Activated T-cell treated with anti-CD3 and anti-CD28 coated beads, Interleukin-2, amount 50 U/mL, for 4 hours (primary cell): Measurements from ENCODE around the gene GOT1. TPM values are rescaled to one million over a fixed set of nuclear protein-coding genes. Genes with fewer than 3 reads are reported as not detected.

ENCODE experiments used
- ATAC-seq, 2 donors: fragments of 200-7000 bp; cut with Tn5 transposase; one replicate each; pipeline ENCODE4 v1.10.0; 2021
- DNase-seq: peaks from one replicate; pipeline ENCODE4 v3.0.0-alpha.2; 2020
- H3K27me3 Mint-ChIP-seq: one replicate; pipeline ENCODE4 v1.8.0; 2021; ENCODE audit warnings: low read depth, mixed read lengths
- H3K36me3 Mint-ChIP-seq: one replicate; pipeline ENCODE4 v1.8.0; 2022; ENCODE audit warnings: mixed read lengths; ENCODE audit not compliant: insufficient read depth
- H3K4me1 Mint-ChIP-seq: one replicate; pipeline ENCODE4 v1.8.0; 2021; ENCODE audit warnings: low read depth, mixed read lengths
- H3K4me3 Mint-ChIP-seq: one replicate; pipeline ENCODE4 v1.8.0; 2021; ENCODE audit warnings: mild to moderate bottlenecking, moderate library complexity, mixed read lengths
- H3K9me3 Mint-ChIP-seq: one replicate; pipeline ENCODE4 v1.8.0; 2021; ENCODE audit warnings: mixed read lengths
- total RNA-seq, 3 donors: library from RNA; stranded (reverse); gene quantifications; one replicate each; pipeline ENCODE4 v1.2.1, GENCODE V29; 2021

GOT1 gene
- total RNA-seq, 3 donors from 2014 or later, result 32.0 to 36.0 (median 34.3) TPM

DNA sequence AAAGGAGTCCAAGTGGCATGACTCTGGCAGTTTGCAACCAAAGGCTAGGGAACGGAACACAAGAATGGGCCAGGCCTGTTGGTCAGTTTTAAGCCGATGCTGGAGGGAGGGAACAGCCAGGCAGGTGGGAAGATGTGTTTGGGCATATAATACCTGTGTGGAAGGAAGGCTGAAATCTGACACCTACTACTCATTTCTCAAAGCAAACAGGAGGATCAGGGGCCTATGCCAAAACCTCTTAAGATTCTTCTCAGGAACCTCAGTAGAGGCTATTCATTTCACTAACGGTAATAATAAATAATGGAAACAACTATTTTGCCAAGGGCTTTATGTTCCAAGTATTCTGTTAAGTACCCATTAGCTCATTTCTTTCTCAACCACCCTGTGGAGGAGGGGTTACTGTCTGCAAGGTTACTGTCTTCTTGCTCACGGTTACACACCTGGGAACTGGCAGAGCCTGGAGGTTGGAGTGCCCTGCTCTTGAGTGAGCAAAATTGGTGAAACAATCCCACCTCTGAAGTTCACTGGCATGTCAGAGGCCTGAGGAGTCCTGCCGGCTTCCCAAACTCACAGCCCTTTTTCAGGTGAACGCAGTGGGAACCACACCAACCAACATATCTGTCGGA is 35.5 kb downstream of the GOT1 start:
- ATAC-seq, result no peak
- H3K36me3 Mint-ChIP-seq, result peaks cover 9% of the 10 kb centered on the region
- no peaks in the 10 kb centered on the region for H3K27me3 Mint-ChIP-seq
- no peak overlapping the region for H3K4me3 Mint-ChIP-seq
- H3K4me1 Mint-ChIP-seq, result peaks cover 2% of the 10 kb centered on the region
- DNase-seq, result no peak
- no peaks in the 10 kb centered on the region for H3K9me3 Mint-ChIP-seq

DNA sequence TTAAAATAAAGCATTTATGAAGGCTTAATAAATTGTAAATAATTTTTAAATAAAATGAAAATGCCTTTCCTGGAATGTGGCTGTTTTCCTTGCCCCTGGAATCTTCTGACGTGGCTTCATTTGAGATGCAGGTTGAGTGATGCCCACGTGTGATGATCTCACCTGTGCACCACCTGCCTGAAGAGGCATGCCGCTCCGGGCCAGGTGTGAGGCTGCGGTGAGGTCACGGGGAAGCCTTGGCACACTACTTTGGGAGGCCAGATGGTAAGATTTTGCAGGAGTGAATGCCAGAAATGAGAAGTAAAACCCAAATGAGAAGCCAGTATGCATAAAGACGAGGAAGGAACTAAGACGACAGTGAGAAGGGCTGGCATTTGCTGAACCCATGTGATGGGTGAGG is 36.2 kb downstream of the GOT1 start:
- no peaks in the 10 kb centered on the region for H3K9me3 Mint-ChIP-seq
- H3K36me3 Mint-ChIP-seq, result peaks cover 9% of the 10 kb centered on the region
- no peak overlapping the region for H3K4me3 Mint-ChIP-seq
- H3K27me3 Mint-ChIP-seq, result no peaks in the 10 kb centered on the region
- no peak for DNase-seq
- H3K4me1 Mint-ChIP-seq, result peaks cover 2% of the 10 kb centered on the region
- no peak for ATAC-seq

DNA sequence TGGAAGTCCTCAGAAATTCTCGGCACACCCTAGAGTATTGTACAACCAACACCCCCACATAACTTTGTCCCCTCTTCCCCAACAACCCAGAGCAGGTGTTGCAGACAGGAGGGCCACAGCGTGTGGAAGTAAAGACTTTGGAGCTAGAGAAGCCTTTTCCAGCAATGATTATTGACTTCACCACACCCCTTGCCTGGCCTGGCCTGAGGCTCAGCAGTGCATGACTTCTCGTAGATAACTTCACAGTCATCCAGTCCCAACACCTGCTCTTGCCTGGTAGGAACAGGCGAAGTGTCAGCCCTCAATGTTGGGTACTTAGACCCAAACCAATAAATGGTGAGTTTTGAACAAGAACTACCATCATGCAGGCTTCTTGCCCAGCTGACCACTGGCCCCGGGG is 36.7 kb downstream of the GOT1 start:
- Mint-ChIP-seq H3K36me3 (peaks cover 6% of the 10 kb centered on the region), H3K4me3 (no peak overlapping the region), H3K27me3 (no peaks in the 10 kb centered on the region), H3K4me1 (peaks cover 2% of the 10 kb centered on the region), H3K9me3 (no peaks in the 10 kb centered on the region)
- DNase-seq (no peak), ATAC-seq (no peak)

DNA sequence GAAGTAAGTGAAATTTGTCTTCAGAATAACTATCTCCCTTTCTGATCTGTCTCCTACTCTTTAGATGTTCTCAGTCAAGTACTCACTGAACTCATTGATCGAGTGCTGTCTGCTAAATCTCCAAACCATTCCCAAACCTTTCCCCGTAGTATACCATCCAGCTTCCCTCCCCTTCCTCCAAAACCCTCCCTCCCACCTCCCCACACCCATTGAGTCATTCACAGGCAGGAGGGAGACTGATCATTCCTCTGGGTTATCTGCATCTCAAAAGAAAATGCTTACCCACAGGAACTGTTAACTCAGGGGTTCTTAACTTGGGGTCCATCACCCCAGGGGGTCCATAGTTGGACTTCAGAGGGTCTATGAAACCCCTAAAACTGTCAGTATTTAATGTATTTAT is 37.4 kb downstream of the GOT1 start:
- Mint-ChIP-seq H3K4me1 (peaks cover 2% of the 10 kb centered on the region), H3K27me3 (no peaks in the 10 kb centered on the region), H3K4me3 (no peak overlapping the region), H3K9me3 (no peaks in the 10 kb centered on the region), H3K36me3 (peaks cover 4% of the 10 kb centered on the region)
- DNase-seq, result no peak
- ATAC-seq, result no peak

DNA sequence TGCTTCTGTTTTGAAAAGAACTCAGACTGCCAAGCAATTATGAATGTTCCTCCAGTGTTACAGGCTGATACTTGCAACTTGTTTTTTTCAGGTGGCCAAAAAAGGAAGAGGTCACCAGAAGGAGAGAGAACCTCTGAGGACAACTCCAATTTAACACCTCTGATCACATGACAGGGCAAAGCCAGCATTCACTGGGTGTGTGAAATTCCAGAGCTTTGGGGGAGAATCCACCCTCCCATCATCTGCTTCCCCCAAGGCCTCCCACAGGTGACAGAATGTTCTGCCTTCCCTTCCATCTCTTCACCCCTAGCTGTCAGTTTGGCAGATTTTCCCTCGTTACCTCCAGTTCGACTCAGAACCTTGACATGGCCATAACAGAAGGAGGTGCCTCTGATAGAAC is 39.1 kb downstream of the GOT1 start:
- Mint-ChIP-seq H3K4me3 (no peak overlapping the region), H3K9me3 (no peaks in the 10 kb centered on the region), H3K4me1 (peaks cover 2% of the 10 kb centered on the region), H3K36me3 (no peaks in the 10 kb centered on the region), H3K27me3 (peaks cover 3% of the 10 kb centered on the region)
- DNase-seq (no peak), ATAC-seq (no peak)

DNA sequence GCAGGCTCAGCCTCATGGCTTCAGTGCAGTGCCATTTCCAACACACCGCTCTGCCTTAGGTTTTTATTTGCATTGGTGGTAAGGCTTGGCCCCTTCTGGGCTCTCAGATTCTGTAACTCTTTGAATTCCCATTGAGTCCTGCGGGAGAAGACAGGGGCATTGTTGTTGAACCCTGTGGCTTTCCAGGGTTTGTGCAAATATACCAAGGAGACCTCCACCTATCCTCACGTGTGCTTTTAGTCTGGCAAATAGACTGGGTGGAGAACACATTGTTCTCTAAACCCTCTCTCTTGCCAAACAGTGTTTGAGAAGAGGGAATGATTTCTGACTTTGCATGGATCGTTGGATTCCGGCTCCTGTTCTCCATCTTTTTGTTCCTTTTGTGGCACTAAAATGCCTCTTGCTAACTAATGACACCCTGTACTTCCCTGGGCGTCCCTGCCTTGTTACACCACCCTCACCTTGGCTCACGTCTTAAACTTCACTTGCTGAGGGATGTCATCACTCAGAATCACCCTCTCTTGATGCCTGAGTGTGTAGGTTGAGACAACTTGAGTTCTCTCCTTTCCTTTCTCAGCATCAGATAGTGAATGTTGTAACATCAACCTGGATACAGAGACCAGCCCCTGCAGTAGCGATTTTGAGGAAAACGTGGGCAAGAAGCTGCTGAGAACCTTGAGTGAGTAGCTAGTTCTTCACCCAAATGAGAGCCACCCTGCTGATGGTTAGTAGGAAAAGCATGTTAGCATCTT is 40.5 kb downstream of the GOT1 start:
- no peak for DNase-seq
- Mint-ChIP-seq H3K9me3 (no peaks in the 10 kb centered on the region), H3K27me3 (peaks cover 6% of the 10 kb centered on the region), H3K4me3 (no peak overlapping the region), H3K36me3 (no peaks in the 10 kb centered on the region), H3K4me1 (peaks cover 2% of the 10 kb centered on the region)
- no peak for ATAC-seq

- Mint-ChIP-seq H3K9me3 (no peaks in the 10 kb centered on the region), H3K27me3 (peaks cover 6% of the 10 kb centered on the region), H3K4me3 (no peak overlapping the region), H3K4me1 (peaks cover 1% of the 10 kb centered on the region), H3K36me3 (no peaks in the 10 kb centered on the region)
- ATAC-seq (no peak), DNase-seq (no peak)
These were observed 42.9 kb downstream of the GOT1 start for GRCh38 chr10:99387541-99387940.

GRCh38 chr10:99387071-99387470 is 43.4 kb downstream of the GOT1 start:
- ATAC-seq, result no peak
- H3K4me1 Mint-ChIP-seq, result no peaks in the 10 kb centered on the region
- H3K9me3 Mint-ChIP-seq, result no peaks in the 10 kb centered on the region
- H3K4me3 Mint-ChIP-seq, result no peak overlapping the region
- no peak for DNase-seq
- H3K36me3 Mint-ChIP-seq, result no peaks in the 10 kb centered on the region
- H3K27me3 Mint-ChIP-seq, result peaks cover 6% of the 10 kb centered on the region

GRCh38 chr10:99382176-99382575 is 48.2 kb downstream of the GOT1 start:
- Mint-ChIP-seq H3K27me3 (peaks cover 9% of the 10 kb centered on the region), H3K36me3 (no peaks in the 10 kb centered on the region), H3K4me3 (no peak overlapping the region), H3K4me1 (no peaks in the 10 kb centered on the region), H3K9me3 (no peaks in the 10 kb centered on the region)
- DNase-seq (no peak), ATAC-seq (no peak)

DNA sequence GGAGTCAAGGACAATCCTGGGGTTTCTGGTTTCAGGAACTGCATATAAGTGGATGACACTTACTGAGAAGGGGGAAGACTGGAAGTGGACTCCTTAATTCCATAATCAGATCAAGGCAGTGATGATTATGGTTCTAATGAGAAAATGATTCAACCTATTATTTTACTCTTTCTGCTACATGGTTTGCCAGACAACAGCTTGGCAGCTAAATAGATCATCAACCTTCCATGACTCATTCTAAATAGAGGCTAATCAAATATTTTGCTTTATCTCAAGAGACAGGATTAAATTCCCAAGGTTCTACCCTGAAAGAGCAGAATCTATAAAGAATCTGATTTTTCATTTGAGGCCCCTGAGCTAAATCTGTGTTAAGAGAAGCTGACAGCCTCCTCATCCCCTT is 55.0 kb downstream of the GOT1 start:
- Mint-ChIP-seq H3K27me3 (peaks cover 13% of the 10 kb centered on the region), H3K4me3 (no peak overlapping the region), H3K9me3 (no peaks in the 10 kb centered on the region), H3K36me3 (no peaks in the 10 kb centered on the region), H3K4me1 (peaks cover 4% of the 10 kb centered on the region)
- no peak for DNase-seq
- ATAC-seq, result no peak

DNA sequence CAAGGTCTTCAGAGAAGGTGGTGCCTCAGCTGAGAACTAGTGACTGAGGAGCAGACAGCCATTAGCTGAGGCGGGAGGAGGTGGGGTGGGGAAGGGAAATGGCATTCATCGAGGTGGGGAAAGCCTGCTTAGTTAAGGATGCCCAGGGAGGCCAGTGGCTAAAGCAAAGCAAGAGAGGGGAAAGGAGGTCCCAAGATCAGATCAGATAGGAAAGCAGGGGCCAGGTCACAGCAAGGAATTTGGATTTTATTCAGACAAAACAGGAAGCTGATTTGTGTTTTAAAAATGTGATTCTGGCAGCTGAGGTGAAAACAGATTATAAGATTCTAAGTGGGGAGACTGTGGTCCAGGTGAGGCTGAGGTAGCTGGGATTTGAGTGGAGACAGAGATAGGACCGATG is 55.5 kb downstream of the GOT1 start:
- Mint-ChIP-seq H3K9me3 (no peaks in the 10 kb centered on the region), H3K4me1 (peaks cover 4% of the 10 kb centered on the region), H3K36me3 (no peaks in the 10 kb centered on the region), H3K27me3 (peaks cover 13% of the 10 kb centered on the region), H3K4me3 (no peak overlapping the region)
- ATAC-seq (no peak), DNase-seq (no peak)

DNA sequence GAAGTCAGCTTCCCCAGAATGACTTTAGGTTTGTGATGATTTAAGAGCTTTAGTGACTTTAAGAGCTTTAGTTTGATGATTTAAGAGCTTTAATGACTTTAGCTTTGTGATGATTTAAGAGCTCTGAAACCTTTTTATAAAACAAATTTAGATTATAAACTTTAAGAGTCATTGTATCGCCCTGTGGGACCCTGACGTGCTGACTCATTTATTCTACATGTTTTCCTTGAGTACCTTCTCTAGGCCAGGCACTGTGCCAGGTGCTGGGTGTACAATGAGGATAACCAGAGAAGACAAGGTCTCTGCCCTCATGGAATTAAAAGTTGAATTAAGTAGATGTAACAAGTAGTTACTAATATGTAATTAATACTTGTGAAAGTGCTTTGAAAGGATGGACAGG is 55.9 kb downstream of the GOT1 start:
- ATAC-seq, result no peak
- Mint-ChIP-seq H3K9me3 (no peaks in the 10 kb centered on the region), H3K4me3 (no peak overlapping the region), H3K27me3 (peaks cover 16% of the 10 kb centered on the region), H3K36me3 (no peaks in the 10 kb centered on the region), H3K4me1 (peaks cover 4% of the 10 kb centered on the region)
- DNase-seq, result no peak

DNA sequence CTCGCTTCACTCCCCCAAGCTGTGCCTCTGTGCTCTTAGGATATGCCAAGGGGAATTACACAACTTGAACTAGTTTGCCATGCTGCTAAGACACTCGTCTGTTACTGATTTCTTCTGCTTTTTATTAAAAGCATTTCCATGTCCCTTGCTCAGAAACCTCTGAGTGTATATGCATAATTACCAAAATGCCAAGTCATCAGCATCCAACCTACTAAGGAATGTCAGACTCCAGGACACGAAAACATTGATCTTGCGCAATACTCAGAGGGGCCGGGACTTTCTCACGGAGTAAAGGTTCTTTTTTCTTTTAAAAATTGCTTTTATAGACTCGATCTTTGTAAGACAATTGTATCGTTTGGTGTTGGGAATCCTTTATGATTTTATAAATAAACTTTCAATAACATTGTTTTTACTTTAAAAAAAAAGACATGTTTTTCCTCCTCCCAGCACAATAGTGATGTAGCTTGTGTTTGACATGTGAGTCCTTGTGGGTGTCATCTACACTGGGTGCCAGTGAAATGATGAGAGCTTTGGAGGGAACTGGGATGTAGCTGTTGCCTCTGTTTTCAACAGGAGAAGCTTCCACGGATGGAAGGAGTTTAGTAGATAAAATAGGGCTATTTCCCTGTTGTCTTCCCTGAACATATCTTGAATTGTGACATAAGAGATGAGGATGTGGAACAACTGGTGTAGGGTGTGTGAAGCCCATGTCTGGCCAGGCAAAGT is 57.7 kb downstream of the GOT1 start:
- peaks cover 24% of the 10 kb centered on the region for H3K27me3 Mint-ChIP-seq
- H3K9me3 Mint-ChIP-seq, result no peaks in the 10 kb centered on the region

DNA sequence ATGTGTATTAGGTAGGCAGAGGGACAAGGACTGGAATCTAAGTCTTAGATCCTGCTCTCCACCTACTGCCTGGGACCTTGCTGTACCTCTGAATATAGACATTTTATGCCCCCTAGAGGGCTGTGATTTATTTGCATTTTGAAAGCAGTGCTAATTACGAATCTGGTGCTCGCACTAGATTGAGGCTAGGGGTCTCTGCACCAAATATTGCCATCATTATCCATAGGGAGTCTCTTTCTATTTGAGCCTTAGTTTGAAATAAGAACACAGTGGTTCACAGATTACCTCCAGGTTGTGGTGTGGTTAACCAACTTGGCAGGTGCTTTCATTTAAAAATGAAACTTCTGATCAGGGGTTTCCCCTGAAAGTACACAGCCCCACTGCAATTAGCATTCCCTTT is 59.4 kb downstream of the GOT1 start:
- H3K9me3 Mint-ChIP-seq, result no peaks in the 10 kb centered on the region
- peaks cover 27% of the 10 kb centered on the region for H3K27me3 Mint-ChIP-seq
- H3K4me3 Mint-ChIP-seq, result no peak overlapping the region
- H3K4me1 Mint-ChIP-seq, result peaks cover 4% of the 10 kb centered on the region
- peak in 1 of 2 donors; percentile 30 for ATAC-seq
- H3K36me3 Mint-ChIP-seq, result no peaks in the 10 kb centered on the region
- no peak for DNase-seq

More for the DNA sequence above, 57.7 kb downstream of the GOT1 start:
- no peak for ATAC-seq
- Mint-ChIP-seq H3K36me3 (no peaks in the 10 kb centered on the region), H3K4me1 (peaks cover 4% of the 10 kb centered on the region), H3K4me3 (no peak overlapping the region)
- DNase-seq, result no peak

GRCh38 chr10:99369551-99369950 is 60.9 kb downstream of the GOT1 start:
- DNase-seq, result no peak
- H3K4me3 Mint-ChIP-seq, result no peak overlapping the region
- peaks cover 4% of the 10 kb centered on the region for H3K4me1 Mint-ChIP-seq

More at GRCh38 chr10:99369551-99369950, 60.9 kb downstream of the GOT1 start:
- no peak for ATAC-seq
- H3K9me3 Mint-ChIP-seq, result no peaks in the 10 kb centered on the region
- no peaks in the 10 kb centered on the region for H3K36me3 Mint-ChIP-seq
- H3K27me3 Mint-ChIP-seq, result peaks cover 24% of the 10 kb centered on the region
